Activated CD4-positive, alpha-beta T cell treated with anti-CD3 and anti-CD28 coated beads, Interleukin-2, amount 50 U/mL, for 16 hours (primary cell): ENCODE results near the gene TIMM10.

Experiments used
- DNase-seq: peaks from one replicate; pipeline ENCODE4 v3.0.0-alpha.2; 2020

TIMM10 gene

GRCh38 chr11:57501953-57502352 is 28.6 kb downstream of the TIMM10 start:
- DNase-seq = no peak

DNA sequence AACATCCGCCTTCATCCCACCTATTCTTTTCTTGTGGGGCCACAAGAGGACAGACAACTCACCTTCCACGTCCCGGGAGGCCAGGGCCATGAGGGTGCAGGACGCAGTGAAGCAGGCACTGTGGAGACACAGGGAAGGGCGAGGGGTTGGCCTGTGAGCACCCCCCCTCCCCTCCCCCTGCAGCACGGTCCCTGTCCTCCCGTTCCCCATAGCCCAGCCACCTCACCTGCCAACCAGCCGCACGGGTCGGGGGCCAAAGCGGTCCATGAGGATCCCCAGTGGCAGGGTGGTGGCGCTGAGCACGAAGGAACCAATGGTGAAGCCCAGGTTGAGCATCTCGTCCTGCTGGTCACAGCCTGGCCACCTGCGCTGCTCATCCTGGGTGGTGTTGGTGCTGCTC is 29.6 kb downstream of the TIMM10 start:
- no peak for DNase-seq

DNA sequence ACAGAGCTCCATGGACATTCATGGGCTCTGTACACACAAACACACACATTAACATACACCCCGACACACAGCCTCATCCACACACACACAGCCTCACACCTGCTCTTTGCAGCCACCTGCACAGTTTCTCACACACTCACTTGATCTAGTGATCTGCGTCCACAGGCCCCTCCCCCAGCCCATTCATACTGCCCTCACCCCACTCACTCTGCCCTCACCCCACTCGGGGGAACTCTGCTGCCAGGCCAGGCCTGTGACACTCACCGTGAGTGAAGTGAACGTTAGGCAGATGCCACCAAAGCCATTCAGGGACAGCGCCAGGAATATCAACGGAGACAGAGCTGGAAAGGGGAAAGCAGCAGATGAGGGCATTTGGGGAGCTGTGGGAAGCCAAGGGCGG is 30.0 kb downstream of the TIMM10 start:
- no peak for DNase-seq

DNA sequence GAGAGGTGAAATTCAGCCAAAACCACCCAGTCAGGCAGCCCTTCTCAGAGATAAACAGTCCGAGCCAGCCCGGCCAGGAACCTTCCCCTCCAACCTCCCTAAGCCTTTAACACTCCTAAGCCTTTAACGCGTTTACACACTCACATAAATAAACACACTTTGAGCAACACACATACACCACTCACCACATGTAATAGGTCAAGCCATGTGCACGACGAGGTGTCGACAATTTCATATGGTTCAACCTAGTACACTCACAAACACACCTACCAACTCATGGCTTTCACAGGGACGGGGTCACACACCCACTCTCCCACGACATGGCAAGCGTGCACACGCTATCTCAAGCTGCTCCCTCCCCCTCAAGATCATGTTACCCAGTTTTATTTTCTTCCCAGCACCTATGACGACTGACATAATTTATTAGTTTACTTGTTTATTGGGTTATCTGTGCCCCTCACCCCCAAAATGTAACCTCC is 30.5 kb downstream of the TIMM10 start:
- DNase-seq = no peak

- DNase-seq = peak; percentile 59
Measured at GRCh38 chr11:57499413-57499982, 31.1 kb downstream of the TIMM10 start.

- no peak for DNase-seq
Measured at GRCh38 chr11:57498540-57498939, 32.0 kb downstream of the TIMM10 start.

DNA sequence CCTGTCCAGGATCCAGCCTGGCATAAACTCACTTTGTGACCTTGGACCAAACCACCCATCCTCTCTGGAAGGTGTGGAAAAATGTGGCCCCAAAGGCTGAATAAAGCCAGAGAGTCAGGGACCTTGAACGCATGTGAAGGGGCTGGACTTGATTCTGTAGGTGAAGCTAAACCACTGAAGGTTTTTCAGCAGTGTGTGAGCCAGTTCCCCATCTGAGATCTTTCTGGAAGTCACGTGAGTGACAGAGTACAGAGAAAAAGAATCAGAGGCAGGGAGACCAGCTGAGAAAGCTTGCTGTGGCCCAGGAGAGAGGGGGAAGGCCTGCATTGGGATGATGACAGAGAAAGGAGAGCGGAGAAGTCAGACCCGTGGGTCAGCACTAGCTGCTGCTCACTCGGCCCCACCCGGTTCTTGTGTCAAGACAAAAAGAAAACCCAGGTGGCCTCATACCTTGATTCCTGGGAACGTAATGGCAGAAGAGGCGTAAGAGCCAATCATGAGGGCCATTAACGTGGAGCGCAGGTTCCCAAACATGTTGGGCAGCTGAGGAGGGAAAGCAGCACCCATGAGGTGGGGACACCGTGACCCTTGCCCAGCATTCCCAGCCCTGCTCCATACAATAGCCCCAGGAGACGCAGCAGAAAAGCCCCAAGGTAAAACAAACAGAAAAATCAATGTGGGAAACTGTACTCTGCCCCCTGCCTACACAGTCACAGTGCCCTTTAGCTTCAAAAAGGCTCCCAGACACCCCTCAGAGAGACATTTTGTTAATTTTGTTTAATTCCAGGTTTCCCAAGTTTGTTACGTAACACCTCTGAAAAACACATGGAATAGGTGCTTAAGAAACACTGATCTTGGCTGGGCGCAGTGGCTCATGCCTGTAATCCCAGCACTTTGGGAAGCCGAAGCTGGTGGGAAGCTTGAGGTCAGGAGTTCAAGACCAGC is 33.0 kb downstream of the TIMM10 start:
- no peak for DNase-seq

- no peak for DNase-seq
Measured at GRCh38 chr11:57496109-57496820, 34.3 kb downstream of the TIMM10 start.

DNA sequence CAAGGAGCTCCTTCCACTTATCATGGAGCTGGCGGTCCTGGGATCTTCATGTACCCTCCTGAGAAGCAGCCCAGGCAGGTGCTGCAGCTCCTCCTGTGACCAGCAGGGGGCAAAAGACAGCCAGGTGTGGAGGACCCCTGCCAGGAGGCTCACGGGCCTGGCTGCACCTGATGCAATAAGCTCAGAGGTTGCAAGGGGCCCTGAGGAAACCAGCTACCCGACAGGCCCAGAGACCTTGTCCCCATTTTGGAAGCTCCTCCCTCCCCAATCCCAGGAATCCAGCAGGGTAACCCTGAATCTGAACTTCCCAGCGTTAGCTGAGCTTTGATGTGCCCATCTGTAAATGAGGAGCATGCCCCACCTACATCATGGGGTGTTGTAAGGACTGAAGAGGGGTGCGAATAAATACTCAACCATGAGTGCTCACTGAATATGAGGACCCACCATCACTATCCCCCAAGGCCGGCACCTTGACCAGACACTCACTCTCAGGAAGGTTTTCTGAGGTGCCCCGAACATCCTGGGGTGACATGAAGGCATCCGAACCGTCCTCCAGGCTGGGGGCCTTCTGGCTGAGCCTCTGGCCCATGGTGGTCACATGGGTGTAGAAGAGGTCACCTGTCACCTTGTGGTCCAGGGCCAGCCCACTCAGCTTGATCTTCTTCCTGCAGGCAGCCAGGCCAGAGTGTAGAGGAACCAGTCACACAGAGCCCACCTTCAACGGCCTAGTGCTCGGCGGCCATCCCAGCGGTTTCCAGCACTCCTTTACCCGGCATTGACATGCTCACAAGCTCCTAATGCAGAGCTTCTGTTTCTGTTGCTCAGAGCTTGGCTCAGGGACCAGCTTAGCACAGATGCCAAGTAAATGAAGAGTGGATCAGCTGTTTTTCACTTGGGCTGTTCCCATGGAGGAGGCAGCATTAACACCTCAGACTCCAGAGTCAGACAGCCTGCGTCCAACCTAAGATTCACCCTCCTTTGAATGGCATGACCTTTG is 36.7 kb downstream of the TIMM10 start:
- DNase-seq = peak; percentile 77

- DNase-seq = peak; percentile 62
Measured at GRCh38 chr11:57491371-57492061, 39.0 kb downstream of the TIMM10 start.

DNA sequence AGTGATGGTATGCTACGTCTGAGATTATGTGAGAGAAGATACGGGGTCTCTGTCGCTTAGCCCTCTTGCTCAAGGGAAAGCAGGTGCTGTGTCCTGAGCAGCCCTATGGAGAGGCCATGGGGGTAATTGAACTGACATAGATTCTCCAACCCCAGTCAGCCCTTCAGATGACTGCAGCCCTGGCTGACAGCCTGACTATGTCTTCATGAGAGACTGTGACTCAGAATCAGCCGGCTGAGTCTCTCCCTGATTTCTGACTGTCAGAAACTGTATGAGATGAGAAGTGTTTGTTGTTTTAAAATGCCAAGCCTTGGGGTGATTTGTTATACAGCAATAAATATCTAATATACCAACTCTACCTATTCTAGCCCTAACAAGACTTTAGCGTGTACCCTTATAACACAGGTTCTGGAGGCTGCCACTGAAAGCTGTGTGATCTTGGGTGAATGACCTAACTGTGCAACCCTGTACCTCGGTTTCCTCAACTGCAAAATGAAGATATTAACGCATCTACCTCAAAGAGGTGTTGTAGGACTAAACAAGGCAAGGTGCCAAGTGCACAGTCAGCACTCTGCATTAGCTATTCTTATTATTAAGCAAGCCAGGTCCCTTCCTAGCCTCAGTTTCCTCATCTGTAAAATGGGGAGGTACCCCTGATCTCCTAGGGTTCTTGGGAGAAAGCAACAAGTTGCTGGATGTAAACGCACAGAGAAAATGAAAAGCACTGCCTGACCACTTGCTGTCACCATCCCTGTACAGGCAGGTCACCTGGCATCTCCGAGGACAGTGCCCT is 39.9 kb downstream of the TIMM10 start:
- DNase-seq = no peak

DNA sequence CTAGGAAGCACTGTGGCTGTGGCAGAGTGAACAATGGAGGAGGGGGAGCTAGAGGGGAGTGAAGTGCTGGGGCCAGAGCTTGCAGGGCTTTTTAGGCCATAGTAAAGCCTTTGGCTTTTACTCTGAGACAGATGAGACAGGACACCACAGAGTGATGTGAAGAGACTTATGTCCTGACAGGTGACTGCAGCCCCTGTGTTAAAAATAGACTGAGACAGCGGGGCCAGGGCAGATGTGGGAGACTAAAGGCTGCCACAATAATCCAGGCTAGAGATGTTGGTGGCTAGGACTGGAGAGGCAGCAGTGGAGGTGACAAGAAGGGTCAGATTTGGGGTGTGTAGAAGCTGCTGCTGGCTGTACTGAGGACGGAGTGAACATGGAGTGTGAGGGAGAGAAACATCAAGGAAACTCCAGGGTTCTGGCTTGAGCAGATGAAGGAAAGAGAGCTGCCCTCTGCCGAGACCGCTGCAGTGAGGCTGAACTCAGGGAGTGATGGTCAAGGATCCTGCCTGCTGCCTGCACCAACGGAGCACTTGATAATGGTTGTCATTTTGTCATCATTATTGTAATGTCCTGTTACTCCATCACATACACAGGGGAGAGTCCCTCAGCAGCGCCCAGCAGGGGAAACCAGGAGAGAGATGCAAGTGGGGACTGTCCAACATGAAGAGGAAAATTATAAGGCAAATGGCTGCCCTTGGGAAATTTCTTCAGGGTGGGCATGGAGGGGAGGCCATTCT is 42.5 kb downstream of the TIMM10 start:
- DNase-seq = no peak

GRCh38 chr11:57487021-57487778 is 43.4 kb downstream of the TIMM10 start:
- DNase-seq = no peak

DNA sequence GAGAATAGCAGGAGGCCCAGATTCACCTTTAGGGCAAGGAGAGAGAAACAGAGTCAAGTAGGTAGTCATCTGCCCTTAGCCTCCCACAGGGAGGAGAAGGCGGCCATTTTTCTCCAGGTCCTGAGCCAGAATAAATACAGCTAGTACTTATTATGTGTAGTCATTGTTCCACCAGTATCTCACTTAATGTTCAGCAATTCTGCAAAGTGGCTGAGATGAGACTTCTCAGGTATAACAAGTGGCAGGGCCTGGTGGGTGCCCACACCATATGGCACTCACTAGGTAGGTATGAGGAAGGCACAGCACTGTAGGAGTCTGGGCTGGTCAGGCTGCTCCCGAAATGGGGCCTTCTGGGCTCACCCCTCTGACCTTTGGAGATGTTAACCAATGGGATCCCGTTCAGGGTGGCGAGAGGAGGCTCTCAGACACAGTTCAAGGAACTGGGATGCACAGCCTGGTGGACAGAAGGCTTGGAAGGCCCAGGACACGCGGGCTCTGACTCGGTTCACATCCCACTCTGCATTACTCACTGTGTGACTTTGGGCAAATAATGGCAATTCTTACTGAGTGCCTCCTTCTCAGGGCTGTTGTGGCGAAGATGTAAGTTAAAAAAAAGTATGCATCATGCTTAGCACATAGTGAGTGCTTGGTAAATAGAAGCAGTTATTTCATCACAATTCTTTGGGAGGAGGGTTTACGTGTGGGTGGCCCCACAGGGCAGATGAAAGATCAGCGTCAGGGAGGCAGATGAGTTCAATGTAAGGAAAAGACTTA is 45.1 kb downstream of the TIMM10 start:
- no peak for DNase-seq

DNA sequence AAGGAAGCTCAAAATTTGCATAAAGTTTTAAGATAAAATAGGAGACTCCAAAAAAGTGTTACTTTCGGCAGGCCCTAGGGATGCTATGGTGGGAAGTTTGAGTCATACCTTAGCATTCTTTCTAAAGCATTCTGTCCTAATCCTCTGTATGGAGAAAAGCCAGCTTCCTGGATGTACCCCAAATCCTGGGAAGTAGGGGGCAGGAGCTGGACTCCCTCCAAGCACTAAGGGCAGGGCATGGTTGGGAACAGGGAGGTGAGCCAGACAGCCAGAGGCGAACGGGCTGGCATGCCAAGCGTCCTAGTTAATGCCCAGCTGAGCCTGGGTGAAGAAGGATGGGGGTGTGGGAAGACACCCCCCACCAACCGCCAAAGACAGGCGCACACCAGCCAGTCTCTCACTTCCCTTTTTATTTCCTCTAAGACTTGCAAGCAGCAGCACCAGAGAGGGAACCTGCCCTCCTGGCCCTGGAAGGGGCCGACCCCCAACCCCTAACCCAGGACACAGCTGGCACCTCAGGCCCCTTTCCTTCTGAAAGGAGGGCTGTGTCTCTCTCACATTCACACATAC is 46.3 kb downstream of the TIMM10 start:
- no peak for DNase-seq

- no peak for DNase-seq
Measured at GRCh38 chr11:57483562-57483918, 47.0 kb downstream of the TIMM10 start.

- DNase-seq = peak; percentile 44
Measured at GRCh38 chr11:57482782-57483561, 47.6 kb downstream of the TIMM10 start.
